Smooth muscle cell of the coronary artery (primary cell): Measurements from ENCODE around the gene YWHAQ. TPM values are rescaled to one million over a fixed set of nuclear protein-coding genes. Genes with fewer than 3 reads are reported as not detected.

Source experiments
- total RNA-seq: library from RNA; depleted of rRNA; stranded (reverse); fragments of >200 nt; gene quantifications from 2 replicates; pipeline ENCODE4 v1.2.3, GENCODE V29; 2014; ENCODE audit warnings: low replicate concordance

The YWHAQ gene
- 232 and 254 TPM in 2 replicates for total RNA-seq

DNA sequence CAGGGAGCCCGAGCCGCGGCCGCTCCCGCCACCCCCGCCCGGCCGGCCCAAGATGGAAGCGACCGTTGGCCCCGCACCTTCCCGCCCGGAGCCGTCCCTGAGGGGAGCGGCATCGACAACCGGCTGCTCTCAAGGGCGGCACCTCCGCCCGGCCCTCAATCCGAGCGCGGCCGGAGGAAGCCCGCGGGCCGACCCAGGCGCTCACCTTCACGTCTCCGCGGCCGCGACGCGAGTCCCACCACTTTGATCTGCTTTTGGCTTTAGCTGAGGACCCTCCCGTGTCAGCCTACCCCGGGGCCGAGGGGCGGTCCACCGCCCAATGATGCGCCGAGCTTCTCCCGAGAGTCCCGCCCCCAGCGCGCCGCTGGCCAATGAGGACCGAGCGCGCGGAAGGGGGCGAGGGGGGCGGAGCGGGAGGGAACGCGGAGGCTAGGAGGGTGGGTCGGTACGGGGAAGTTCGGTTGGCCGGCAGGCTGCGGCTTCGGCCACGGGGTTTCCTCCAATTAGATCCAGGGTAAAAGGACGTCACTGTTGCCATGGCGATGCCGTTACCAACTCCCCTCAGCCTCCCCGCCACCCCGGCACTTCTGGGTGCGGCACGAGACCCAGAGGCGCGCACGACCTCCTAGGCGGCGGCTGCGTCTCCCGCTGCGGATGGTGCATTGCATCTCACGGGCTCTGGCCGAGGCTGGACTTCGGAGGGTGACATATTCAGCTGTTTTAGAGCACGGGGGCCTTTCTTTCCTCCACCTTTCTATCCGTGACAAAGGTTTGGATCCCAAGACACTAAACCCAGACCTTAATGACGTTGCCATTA, at the start of gene YWHAQ:
Gene YWHAQ, minus strand, starts transcription at position 262 of the 817 bp plus-strand sequence. CDS start 545 bp downstream, outside the sequence.

DNA sequence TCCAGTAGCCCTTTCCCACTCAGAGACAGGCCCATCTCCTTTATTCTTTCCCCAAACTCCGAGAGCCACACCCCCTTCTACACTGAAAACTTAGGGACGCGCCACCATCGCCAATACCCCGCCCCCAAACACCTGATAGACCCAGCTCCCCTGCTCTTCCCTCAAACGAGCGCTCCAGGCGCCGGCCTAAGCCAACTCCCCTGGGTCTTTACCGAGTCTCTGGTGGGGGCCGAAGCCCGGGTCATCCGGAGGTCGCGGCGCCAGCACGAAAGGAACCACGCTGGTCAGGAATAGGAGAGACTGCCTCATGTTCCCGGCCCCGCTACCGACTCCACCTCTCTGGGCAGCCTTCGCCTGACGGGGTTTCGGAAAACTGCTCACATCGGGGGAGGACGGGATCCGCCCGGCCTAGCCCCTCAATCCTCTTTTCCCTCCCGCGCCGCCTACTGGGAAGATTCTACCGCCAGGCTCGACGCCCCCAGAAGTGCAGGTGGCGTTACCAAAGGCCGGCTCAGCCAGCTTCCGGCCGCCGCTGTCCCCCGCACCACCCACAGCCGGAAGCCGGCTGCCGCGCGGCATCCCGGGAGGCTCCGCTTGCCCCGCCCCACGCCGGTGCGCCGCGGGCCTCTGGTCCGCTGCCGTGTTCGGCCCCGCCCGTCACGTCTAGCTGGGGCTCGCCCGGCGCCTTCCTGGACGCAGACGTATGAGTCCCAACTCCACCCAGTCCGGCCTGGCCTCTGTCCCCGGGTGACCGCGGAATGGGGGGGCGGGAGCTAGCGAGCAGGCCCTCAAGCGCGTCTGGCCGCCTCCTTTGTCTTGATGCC, 75.3 kb downstream of the YWHAQ start, which contains the start of gene ADAM17:
Gene ADAM17, minus strand, starts transcription at position 534 of the 824 bp plus-strand sequence. Its CDS starts 225 bp downstream, at position 309.

Other genes with a start within 250 kb of the YWHAQ start
- gene ITGB1BP1, start 207.5 kb downstream of the YWHAQ start, total RNA-seq = 39.1 and 63.3 TPM in 2 replicates
- gene CPSF3, start 207.3 kb downstream of the YWHAQ start, total RNA-seq = 35.9 and 37.9 TPM in 2 replicates
- 63.9 and 82.0 TPM in 2 replicates for gene IAH1, start 156.4 kb downstream of the YWHAQ start, total RNA-seq
- 43.4 and 74.4 TPM in 2 replicates for gene ADAM17, start 75.2 kb downstream of the YWHAQ start, total RNA-seq
- gene TAF1B, start 212.5 kb upstream of the YWHAQ start, total RNA-seq = 15.7 and 39.7 TPM in 2 replicates